ENCODE measurements around the gene TANGO2. TPM values are rescaled to one million over a fixed set of nuclear protein-coding genes. Genes with fewer than 3 reads are reported as not detected.

The TANGO2 gene
- total and polyA plus RNA-seq, 2 donors (not counting 1 experiment from before 2014, with no cell fraction given) = 75.5 to 75.6 TPM

- intact Hi-C loops (cut with micrococcal nuclease) = loop anchor here (2.0 to 5.0 kb wide), 2 partner anchors 67 to 161 kb away; partner anchors contain the start of gene ZDHHC8
- DNase-seq = no peak
- POLR2A ChIA-PET = no interaction called here
Observed at GRCh38 chr22:19971276-19972124, 49.4 kb upstream of the TANGO2 start.

More at GRCh38 chr22:19971276-19972124, 49.4 kb upstream of the TANGO2 start:
- TF ChIP-seq, protein P1, sequence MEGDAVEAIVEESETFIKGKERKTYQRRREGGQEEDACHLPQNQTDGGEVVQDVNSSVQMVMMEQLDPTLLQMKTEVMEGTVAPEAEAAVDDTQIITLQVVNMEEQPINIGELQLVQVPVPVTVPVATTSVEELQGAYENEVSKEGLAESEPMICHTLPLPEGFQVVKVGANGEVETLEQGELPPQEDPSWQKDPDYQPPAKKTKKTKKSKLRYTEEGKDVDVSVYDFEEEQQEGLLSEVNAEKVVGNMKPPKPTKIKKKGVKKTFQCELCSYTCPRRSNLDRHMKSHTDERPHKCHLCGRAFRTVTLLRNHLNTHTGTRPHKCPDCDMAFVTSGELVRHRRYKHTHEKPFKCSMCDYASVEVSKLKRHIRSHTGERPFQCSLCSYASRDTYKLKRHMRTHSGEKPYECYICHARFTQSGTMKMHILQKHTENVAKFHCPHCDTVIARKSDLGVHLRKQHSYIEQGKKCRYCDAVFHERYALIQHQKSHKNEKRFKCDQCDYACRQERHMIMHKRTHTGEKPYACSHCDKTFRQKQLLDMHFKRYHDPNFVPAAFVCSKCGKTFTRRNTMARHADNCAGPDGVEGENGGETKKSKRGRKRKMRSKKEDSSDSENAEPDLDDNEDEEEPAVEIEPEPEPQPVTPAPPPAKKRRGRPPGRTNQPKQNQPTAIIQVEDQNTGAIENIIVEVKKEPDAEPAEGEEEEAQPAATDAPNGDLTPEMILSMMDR (IDR thresholded peaks at IDR 0.05) = no peak
- no peak for TF ChIP-seq EZH2 (IDR thresholded peaks at IDR 0.05; ENCODE audit: borderline replicate concordance, insufficient read depth, low read depth, low read length, poor library complexity, severe bottlenecking)
- Mint-ChIP-seq H3K4me3 (no peak overlapping the region), H3K4me1 (peaks cover 14% of the 10 kb centered on the region), H3K9me3 (ENCODE audit: insufficient read depth) (no peaks in the 10 kb centered on the region), H3K27ac (no peak overlapping the region), H3K27me3 (no peaks in the 10 kb centered on the region)
- Histone ChIP-seq H3K9ac (ENCODE audit: low read length) (no peak overlapping the region), H3K4me1 (ENCODE audit: control insufficient read depth in 2 of 2, insufficient read depth in 2 of 2, low read length in 2 of 2) (peaks cover 0 to 4% of the 10 kb centered on the region in 2 donors), H2AFZ (ENCODE audit: insufficient read depth, low read depth, low read length, poor library complexity, severe bottlenecking) (no peak overlapping the region), H4K20me1 (ENCODE audit: control insufficient read depth, insufficient read depth, low read length, poor library complexity, severe bottlenecking) (no peaks in the 10 kb centered on the region), H3K36me3 (replicated peaks in 1 of 2; ENCODE audit: control extremely low read depth in 1 of 2, control insufficient read depth in 1 of 2, extremely low read depth in 1 of 2, insufficient read depth in 2 of 2, low read length in 1 of 2) (peaks cover 0 to 21% of the 10 kb centered on the region in 2 experiments), H3K4me2 (replicated peaks; ENCODE audit: low read depth, low read length, poor library complexity, severe bottlenecking) (no peak overlapping the region), H3K27ac (ENCODE audit: low read length in 2 of 2) (no peak overlapping the region), H3K27me3 (replicated peaks in 1 of 4; ENCODE audit: control extremely low read depth in 1 of 4, control insufficient read depth in 3 of 4, insufficient read depth in 4 of 4, low read length in 3 of 4) (no peaks in the 10 kb centered on the region), H3K9me3 (ENCODE audit: control extremely low read depth in 1 of 3, control insufficient read depth in 2 of 3, insufficient read depth in 1 of 3, low read length in 2 of 3) (no peaks in the 10 kb centered on the region), H3K4me3 (ENCODE audit: control extremely low read depth in 1 of 5, extremely low read depth in 1 of 5, insufficient read depth in 1 of 5, low read depth in 2 of 5, low read length in 4 of 5) (no peak overlapping the region), H3K79me2 (ENCODE audit: control insufficient read depth, insufficient read depth, low read length) (no peaks in the 10 kb centered on the region)
- 56% methylated on average over 21 of the region's 28 CpGs for WGBS (ENCODE audit: insufficient coverage)
- CTCF ChIA-PET = interaction anchor here (0.7 to 7.2 kb wide), 12 partner anchors 18 to 313 kb away, joined by 3 to 65 read pairs (median 4); no protein-coding TSS in a partner anchor
- ATAC-seq (ENCODE audit: low read depth) = no peak

Data from B cell (primary cell).